ENCODE data around the gene GTF2F2.

DNA sequence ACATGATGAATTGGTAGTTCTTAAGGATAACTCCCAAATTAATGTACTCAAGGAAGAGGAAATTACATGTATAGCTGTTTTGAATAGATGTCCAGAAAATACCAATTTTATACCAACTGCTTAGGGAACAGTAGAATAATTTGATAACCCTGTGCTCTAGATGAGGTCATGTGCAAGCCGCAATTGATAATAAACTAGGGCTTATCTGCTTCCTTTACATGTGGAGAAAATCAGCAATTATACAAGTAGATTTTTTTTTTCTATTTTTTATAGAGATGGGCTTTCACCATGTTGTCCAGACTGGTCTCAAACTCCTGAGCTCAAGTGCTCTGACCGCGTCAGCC is 211.4 kb downstream of the GTF2F2 start:
- TF ChIP-seq, protein P1, sequence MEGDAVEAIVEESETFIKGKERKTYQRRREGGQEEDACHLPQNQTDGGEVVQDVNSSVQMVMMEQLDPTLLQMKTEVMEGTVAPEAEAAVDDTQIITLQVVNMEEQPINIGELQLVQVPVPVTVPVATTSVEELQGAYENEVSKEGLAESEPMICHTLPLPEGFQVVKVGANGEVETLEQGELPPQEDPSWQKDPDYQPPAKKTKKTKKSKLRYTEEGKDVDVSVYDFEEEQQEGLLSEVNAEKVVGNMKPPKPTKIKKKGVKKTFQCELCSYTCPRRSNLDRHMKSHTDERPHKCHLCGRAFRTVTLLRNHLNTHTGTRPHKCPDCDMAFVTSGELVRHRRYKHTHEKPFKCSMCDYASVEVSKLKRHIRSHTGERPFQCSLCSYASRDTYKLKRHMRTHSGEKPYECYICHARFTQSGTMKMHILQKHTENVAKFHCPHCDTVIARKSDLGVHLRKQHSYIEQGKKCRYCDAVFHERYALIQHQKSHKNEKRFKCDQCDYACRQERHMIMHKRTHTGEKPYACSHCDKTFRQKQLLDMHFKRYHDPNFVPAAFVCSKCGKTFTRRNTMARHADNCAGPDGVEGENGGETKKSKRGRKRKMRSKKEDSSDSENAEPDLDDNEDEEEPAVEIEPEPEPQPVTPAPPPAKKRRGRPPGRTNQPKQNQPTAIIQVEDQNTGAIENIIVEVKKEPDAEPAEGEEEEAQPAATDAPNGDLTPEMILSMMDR (IDR thresholded peaks at IDR 0.05; ENCODE audit: low read depth, low read length) = no peak
- TF ChIP-seq EZH2phosphoT487 (IDR thresholded peaks at IDR 0.05; ENCODE audit: low read depth) = no peak
